ENCODE measurements around the gene TBC1D14.
A peak's percentile ranks its signal among the peaks of the same experiment; 100 is the strongest.

Gene TBC1D14

DNA sequence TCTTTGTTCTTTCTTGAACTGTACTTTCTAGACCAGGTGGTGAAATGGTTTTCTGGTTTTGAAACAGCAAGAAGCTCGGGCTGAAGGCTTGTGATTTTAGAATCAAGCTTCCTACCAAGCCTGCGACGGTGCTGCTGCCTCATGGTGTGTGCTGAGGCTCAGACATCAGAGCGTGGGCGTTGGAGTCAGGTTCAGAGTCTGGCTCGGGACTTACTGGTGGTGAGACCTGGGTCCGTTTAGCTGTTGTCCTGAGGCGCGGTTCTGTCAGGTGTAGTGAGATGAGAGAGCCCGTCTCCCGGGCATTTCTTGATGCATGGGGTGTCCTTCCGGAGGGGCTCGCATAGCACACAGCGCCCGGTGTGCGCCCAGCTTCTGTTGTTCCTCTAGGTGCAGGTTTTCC lies 113.9 kb downstream of the TBC1D14 start:
- no peak for DNase-seq (ENCODE audit: low spot score)

DNA sequence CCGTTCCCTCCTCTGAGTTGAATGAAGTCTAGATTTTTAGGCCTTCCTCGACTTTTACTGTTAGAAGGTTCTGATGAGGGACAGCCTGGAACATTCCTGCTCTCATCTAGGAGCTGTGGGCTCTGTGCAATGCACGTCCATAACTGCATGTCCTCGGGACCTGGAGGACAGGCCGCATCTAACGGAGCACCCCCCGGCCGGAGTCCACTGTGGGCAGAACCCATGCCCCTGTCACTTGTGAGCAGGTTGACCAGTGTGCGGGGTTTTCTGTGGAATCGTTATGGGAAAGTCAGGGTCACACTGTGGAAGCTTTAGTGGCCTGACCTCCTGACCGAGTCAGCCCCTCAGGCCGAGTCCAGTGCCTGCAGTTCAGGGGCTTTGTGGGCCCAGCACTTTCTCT lies 114.3 kb downstream of the TBC1D14 start:
- no peak for DNase-seq (ENCODE audit: low spot score)

DNA sequence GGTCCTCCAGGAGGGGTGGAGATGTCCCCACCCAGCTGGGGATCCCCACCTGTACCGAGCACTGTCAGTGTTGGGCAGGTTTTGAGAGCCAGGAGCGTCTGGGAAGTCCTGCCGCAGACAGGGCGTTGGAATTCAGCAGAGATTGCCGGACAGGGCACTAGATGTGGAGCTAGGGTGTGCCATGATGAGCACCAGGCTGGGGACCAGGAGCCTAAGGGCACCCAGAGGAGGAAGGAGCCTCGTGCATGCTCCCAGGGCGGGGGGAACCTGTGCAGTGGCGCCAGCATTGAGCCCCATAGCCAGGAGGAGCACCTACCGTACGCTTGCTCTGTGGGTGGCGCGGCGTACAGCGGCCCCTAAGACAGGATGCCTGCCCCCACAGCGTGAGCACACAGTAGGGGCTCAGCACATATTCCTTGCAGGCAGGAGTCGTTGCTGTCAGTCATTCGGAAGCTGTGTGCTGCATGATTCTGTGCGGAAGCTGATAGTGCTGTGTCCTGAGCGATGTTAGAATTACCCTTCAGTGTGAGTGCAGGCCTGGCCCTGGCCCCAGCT lies 114.8 kb downstream of the TBC1D14 start:
- no peak for DNase-seq (ENCODE audit: low spot score)

DNA sequence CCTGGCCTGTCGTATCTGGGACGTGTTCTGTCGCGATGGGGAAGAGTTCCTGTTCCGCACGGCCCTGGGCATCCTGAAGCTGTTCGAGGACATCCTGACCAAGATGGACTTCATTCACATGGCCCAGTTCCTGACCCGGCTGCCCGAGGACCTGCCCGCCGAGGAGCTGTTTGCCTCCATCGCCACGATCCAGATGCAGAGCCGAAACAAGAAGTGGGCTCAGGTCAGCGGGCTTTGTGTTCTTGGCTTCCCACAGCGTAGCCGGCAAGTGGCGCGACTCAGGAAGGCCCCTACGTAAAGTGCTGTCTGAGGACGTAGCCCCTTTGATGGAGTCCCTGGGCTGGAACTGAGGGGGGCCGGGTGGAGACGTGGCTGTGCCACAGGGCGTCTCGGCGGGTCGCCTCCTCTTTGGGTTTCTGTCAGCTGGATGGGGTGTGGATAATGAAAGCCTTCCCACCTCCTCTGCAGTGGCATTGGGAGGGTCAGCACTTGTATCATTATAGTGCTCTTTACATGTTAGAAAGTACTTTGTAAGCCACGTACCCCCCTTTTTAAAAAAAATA lies 115.5 kb downstream of the TBC1D14 start:
- DNase-seq (ENCODE audit: low spot score), result no peak

DNA sequence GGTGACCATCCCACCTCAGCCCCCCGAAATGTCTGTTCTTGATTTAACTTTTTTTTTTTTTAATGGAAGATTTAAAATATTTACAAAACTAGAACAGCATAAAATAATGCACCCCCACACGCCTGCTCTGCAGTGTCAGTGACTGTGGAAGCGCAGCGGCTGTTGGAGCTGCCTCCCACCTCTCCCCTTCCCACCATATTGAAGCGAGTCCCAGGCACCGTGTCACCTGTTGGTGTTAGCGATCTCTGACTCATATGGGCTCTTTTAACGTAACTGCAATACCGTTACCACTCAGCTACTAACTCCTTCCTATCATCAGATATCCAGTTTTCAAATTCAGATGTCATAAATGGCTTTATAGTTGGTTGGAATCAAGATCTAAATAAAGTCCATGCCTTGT lies 116.5 kb downstream of the TBC1D14 start:
- no peak for DNase-seq (ENCODE audit: low spot score)

DNA sequence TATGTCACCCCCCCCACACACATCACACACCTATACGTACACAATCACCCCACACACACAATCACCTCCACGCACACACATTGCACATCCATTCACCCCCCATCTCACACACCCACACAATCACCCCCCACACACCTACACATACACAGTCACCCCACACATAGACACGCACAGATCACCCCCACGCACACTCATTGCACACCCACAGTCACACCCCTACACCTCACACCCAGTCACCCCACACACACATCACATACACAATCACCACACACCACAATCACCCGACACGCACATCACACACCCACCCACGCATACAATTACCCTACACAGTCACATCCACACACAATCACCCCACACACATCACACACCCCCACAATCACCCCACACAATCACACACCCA lies 117.7 kb downstream of the TBC1D14 start:
- DNase-seq (ENCODE audit: low spot score), result no peak

DNA sequence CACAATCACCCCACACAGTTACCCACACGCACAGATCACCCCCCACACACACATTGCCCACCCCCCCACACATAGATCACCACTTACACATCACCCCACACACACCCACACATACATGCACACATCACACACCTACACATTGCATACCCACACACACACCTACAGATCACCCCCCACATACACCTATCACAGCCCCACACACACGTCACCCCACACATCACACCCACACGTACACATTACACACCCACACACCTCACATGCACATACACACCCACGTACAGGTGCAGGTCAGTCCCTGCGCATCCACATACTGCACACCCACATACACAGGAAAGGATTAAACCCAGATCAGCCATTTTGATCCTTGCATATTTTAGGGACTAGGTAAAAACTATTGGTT lies 118.3 kb downstream of the TBC1D14 start:
- no peak for DNase-seq (ENCODE audit: low spot score)

DNA sequence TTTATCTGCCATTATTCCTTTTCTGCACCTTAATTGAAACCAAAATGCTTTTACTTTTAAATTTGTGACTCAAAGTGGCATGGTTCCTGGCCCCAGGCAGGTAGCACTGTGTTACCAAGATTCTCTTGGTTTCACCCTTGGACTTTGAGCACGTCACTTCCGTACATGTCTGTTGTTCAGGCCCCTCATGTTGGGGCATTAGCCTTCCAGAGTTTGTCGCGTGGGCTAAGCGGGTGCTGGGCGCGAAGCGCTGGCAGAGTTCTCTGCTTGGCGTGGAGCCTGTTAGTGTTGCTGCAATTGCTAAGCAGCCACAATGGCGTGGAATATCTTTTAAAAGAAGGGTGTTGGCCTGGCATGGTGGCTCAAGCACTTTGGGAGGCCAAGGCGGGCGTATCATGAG lies 119.6 kb downstream of the TBC1D14 start:
- no peak for DNase-seq (ENCODE audit: low spot score)

DNA sequence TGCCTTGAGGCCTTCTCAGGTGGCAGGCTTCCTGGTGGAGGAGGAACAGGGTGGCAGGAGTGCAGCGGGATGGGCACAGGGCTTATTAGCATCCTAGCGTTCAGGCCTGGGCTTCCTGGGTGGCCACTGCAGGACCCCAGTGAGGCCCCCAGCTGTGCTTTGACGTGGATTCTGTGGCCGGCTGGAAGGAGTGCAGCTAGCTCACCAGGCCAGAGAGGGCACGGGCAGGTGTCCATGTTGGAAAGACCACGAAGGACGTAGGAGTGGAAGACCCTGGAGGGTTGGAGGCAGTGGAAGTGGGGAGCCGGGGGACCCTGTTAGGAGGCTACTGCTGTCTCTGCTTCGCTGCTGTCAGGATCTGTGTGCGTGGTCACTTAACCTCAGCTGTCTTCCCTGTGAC lies 120.3 kb downstream of the TBC1D14 start:
- DNase-seq (ENCODE audit: low spot score), result no peak

DNA sequence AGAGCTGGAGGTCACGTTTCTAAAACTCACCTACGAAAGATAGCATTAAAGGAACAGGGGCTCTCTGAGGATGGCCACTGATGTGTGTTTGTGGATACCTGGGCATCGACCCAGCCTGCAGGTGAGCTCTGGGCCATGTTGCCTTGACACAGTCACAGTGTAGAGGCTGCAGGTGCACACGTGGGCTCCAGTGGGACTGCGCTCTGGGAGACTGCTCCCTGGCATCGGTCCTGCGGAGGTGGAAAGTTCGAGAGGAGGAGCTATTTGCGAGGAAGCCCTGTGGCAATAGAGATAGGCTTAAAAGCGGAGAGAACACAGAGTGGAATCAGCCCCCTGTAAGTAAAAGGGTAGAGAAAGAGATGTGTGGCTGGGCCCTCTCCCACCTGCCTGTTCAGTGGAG lies 121.2 kb downstream of the TBC1D14 start:
- DNase-seq (ENCODE audit: low spot score), result no peak

DNA sequence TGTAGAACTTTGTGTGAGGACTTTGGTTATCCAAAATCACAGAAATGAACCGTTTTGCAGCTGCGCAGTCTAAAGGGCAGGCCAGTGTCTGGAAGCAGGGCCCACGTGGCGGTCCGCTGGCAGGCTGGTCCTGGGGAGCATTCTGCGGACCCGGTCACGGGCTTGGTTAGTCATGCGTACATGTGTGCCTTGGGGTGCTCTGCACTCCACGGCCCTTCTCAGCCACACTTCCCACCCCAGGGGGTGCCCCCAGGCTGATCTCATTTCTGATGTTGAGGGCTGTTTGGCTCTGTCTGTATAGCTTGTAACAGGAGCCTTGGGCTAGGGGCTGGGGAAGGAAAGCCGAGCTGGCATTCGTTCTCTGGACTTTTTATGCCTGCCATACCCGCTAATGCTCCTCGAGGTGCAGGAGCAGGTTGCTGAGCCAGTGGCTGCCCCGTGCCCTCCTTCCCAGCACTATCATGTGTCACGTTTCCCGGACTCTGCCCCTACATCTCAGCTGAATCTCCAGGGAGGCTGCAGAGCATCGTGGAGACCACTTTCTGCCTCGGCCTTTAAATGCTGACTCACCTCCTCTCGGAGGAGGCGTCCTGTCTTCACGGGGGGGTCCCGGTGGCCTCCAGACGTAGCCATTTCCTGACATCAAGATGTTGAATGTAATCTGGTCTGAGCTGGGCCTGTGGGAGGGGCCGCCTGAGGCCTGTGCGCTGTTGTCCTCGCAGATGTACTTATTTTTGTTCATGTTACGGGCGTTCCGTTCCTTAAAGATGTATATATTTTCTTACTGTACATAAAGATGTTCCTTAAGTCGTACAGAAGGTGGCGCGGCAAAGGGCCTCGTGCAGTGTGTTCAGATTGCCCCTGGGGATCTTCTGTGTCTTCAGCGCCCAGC lies 122.2 kb downstream of the TBC1D14 start:
- no peak for DNase-seq (ENCODE audit: low spot score)

DNA sequence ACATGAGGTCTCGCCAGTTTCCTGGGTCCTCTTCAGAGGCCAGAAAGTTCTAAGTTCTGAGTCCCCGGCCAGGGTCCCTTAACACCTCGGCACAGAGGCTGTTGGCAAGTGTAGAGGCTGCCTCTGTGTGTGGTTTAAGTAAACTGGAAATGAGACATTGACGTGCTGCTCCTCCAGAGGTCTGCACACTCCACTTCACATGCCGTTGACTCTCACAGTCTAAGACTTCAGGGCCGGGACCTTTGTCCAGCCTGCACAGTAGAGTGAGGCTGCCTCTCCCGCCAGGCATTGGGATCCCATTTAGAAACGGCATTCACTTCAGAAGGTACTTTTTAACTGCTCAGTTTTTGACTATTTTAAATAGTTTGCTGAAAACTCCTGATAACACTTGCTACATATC lies 123.0 kb downstream of the TBC1D14 start:
- no peak for DNase-seq (ENCODE audit: low spot score)

DNA sequence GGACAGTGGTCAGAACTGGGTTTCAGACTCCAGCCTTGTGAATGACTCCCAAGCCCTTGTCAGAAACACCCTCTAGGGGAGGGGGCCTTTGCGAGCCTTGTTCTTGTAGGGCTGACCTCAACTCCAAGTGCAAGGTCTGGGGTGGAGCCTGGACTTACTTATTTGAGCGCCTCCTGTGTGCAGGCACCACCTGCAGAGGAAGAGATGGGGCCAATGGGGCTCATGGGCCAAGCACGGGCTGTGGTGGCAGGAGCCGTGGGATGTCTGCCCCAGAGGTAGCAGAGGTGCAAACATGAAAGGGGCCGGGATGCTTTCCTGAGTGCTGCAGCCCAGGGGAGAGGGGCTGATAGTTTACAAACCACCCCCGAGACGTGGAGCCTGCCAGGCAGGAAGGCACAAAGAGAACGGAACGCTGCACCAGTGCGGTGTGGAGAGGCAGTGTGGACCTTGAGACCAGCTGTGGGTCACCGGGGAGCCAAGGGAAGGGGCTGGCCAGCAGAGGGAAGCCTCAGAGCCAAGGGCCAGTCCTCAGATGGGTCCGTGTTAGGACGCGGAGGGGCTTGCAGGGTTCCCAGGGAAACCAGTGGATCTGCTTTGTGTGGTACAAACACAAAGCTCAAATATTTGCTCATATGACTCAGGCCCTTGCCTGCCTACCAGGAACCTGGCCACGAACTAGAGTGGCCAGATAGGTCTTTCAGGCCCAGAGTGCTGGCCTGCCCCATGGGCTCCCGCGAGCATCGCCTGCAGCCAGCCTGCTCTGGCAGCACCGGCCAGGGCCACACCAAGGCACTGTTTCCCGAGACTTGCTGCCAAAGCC lies 124.8 kb downstream of the TBC1D14 start:
- DNase-seq (ENCODE audit: low spot score), result peak; percentile 85

DNA sequence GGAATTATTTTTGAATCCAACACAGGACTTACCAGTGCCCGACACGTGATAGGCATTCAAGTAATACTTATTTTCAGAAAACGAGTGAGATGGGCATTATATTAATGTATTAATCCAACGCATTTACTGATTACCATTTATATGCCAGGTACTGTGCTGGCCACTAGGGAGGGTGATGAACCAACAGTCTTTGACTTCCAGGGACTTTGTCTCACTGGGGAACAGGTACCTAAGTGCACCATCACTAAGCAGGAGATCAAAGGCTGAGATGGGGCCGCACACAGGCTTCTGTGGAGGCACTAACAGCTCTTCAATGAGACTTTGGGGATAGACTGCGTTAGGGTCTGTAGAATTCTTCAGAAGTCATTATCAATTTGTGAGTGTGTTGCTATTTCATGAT lies 127.8 kb downstream of the TBC1D14 start:
- DNase-seq (ENCODE audit: low spot score), result no peak

DNA sequence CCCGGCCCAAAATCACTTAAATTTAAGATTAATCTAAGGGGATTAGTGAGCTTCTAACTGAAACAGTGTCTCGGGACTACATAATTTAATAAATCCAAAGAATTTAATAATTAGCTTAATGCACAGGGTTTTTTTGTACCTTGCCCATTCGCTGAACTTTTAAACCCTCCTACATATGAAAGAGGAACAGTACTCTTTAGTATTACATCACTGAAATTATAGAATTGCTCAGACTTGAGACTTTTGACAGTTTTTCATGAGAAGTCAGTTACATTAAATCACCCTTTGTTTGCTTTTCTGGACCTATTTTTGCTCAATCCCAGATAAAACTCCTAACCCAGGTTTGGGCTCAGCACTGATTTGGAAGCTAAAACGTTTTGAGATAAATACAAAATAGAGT lies 131.1 kb downstream of the TBC1D14 start:
- DNase-seq (ENCODE audit: low spot score), result no peak

DNA sequence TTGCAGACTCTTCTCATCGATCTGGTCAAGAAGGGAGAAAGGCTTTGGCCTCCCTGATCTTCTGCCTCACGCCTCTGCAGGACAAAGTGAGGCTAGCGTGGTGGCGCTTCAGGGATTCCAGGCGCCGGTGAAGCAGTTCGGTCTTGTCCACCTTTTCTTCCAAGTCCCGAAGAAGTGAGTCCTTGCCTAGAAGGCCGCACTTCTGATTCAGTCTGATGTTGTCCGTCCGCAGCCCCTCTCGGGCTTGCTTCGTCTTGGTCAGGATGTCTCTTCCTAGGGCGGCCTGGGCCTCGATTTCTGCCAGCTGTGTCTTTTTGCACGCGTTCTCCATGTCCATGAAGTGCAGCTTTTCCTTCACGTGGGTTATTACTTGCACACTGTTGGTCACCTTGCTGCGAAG lies 131.6 kb downstream of the TBC1D14 start:
- DNase-seq (ENCODE audit: low spot score), result no peak

DNA sequence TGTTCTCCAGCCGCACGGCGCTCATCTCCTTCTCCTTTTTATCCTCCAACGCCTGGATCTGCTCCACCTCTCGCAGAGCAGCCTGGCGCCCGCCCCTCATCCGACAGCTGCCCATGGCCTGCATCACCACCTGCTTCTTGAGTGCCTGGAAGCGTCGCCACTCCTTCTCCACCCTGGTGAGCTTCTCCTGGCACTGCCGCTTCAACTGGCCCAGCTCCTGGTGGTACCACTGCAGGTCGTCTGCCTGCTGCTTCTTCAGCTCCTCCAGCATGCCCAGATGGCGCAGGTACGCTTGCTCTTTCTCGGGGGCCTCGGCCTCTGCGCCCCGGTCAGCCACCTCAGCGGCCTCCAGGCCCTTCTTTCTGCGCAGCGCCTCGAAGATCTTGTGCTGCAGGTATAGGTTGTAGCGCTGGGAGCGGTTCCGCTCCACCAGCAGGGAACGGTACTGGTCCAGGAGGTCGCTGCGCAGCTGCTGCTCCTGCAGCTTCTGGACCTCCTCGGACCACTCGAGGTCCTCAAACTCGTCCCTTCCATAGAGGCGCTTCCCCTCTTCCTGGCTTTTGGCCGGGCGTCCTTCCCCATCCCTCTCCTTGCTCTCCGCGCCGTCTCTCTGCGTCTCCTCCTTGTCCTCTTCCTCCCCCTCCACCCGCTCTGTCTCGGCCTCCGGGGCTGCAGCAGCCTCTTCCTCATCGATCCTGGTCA lies 132.3 kb downstream of the TBC1D14 start:
- DNase-seq (ENCODE audit: low spot score), result no peak

DNA sequence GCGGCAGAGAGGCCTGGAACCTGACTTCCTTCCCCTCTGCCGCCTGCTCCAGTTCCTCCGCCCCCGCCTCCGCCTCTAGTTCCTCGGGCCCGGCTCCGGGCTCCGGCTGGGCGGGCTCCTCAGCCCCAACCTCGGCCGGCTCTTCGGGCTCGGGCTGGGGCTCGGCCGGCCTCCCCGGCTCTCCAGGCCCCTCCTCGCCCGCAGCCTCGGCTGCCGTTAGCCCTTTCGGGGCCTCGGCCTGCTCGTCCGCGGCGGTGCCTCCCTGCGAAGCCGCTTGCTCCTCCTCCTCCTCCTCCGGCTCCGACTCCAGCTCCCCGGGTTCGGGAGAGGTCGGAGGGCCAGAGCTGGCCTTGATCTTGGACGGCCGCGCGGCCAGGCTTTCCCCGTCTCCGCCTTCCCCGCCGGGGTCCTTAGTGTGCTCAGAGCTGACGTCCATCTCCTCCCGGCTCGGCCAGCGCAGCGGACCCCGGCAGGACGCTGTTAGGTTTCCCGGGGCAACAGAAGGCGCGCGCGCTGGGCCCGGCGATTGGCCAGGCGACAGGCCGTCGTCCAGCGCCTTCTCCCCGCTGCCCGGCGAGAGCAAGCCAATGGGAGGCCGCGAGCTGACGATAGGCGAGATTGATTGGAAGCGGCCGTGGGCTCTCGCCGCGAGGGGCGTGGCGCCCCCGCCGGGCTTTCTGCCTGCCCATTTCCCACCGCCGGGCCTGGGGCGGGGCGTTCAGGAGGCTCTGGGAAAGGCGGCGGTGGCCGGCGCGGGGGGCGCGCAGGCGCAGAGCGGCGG lies 133.1 kb downstream of the TBC1D14 start:
- peak; percentile 100 for DNase-seq (ENCODE audit: low spot score)

DNA sequence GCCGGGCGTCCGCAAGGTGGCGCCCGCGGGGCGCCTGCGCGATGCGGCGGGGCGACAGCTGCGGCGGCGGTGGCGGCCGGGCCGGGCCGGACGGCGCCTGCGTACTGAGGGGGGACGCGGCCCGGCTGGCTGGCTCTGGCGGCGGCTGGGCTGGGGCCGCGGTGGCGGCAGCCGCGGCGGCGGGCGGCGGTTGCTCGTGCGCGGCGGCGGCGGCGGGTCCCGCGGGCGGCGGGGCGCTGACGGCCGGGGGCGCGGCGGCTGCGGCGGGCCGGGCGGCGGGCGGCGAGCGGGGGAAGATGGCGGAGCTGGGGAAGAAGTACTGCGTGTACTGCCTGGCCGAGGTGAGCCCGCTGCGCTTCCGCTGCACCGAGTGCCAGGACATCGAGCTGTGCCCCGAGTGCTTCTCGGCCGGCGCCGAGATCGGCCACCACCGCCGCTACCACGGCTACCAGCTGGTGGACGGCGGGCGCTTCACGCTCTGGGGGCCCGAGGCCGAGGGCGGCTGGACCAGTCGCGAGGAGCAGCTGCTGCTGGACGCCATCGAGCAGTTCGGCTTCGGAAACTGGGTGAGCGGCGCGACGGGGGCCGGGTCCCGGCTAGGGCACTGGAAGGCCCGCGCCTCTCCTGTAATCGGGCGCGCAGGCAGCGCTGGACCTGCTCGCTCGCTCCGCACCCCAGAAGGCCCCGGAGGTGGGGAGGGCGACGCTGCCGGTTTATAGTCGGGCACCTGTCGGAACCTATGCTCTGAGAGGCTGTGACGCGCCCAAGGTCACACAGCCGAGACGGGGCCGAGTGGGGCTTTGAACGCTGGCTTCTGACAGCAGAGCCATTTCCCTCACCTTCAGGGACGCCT lies 133.9 kb downstream of the TBC1D14 start, which contains the start of gene TADA2B:
Gene TADA2B (plus strand): TSS at position 89 of the 853 bp plus-strand sequence. CDS start 208 bp downstream, at position 297.
- DNase-seq (ENCODE audit: low spot score), result peak; percentile 82
